SW480 (cell line): ENCODE measurements around the gene HYAL2.

ENCODE experiments used
- DNase-seq: peaks from one replicate; pipeline ENCODE4 v3.0.0-alpha.2; 2016; ENCODE audit warnings: low spot score

The HYAL2 gene

GRCh38 chr3:50271314-50271936 is 51.1 kb downstream of the HYAL2 start:
- DNase-seq: no peak

- no peak for DNase-seq
Observed at GRCh38 chr3:50270422-50271224, 51.9 kb downstream of the HYAL2 start.

DNA sequence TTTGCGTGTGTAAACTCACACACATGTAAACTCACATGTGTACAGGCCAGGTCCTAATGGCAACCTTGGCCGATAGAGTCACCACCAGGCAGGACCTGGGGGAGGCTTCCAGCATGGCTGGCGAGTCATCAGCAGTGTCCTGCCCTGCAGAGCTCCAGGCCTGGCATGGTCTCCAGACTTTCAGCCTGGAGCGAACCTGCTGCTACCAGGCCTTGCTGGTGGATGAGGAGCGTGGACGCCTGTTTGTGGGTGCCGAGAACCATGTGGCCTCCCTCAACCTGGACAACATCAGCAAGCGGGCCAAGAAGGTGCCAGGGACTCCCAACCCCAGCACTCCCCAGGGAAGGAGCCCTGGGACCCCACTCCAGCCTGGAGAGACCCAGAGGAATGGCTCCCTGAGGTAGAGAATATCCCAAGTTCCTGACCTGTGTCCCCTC is 52.5 kb downstream of the HYAL2 start:
- no peak for DNase-seq

- no peak for DNase-seq
Observed at GRCh38 chr3:50269460-50269859, 53.1 kb downstream of the HYAL2 start.

DNA sequence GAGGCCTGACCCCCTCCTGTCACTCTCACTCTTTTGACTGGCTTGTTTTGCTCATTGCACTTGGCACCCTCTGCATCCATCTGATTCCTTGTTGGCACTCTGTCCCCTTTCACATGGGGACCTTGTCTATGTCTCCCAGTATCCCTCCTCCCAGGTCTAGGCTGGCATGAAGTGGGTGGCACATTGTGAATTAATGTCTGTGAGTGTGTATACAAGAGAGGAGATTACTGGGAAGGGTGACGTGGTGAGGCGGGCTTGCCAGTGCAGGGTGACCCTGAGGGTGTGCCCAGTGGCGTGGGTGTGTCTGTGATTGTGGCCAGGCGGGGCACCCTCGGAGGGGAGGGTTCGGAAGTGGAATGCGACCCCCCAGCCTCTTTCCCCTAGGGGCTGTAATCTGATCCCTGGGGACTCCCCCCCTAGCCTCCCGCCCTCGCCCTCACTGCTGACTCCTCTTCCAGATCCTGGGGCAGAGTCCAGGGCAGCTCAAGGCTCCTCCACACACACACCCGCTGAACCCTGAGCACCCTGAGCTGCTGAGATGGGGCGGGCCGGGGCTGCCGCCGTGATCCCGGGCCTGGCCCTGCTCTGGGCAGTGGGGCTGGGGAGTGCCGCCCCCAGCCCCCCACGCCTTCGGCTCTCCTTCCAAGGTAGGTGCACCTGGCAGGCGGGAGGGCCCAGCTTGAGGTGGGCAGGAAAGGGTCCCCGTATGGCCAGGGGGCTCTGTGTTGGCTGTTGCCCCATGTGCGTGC is 53.7 kb downstream of the HYAL2 start, which contains the start of gene SEMA3B:
TSS of gene SEMA3B (plus strand) at position 445 of the 749 bp plus-strand sequence. CDS start at position 539, 94 bp downstream.
- DNase-seq: peak; percentile 95

- DNase-seq: no peak
Observed at GRCh38 chr3:50268276-50268675, 54.3 kb downstream of the HYAL2 start.
